SH-SY5Y (cell line): Measurements from ENCODE around the gene LENG9.

Experiments used
- GATA2 ChIP-seq: IDR thresholded peaks from 2 replicates; pipeline ENCODE4 v1.6.1; 2011; ENCODE audit warnings: mild to moderate bottlenecking, low read depth, low read length
- GATA3 ChIP-seq: IDR thresholded peaks from 2 replicates; pipeline ENCODE4 v1.6.1; 2011; ENCODE audit warnings: low read depth, mild to moderate bottlenecking, low read length, moderate library complexity

DNA sequence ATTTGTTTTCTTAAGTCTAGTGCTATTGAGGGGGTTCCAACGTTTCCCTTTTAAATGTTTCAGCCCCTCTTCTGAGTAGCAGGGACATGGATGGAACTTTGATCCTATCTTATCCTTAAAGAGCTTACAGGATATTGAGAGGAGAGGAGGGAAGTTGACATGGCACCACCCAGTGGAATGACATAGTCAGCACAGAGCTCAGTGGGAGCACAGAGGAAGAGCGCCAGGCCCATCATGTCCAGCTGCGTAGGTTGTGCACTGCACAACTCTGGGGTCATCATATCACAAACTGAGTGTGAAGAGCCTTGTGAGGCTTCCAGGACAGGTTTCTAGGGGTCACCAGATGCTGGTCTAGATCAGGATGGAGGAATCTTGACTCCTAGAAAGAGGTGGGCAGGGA lies 14.1 kb upstream of the LENG9 start:
- TF ChIP-seq GATA2 (no peak), GATA3 (no peak)
